ENCODE data around the gene FAM163A.

The FAM163A gene

GRCh38 chr1:179860652-179861051, 117.6 kb downstream of the FAM163A start:
- DNase-seq = no peak

GRCh38 chr1:179865377-179865776, 122.3 kb downstream of the FAM163A start:
- no peak for DNase-seq
